Stimulated activated CD4-positive, alpha-beta T cell treated with anti-CD3 and anti-CD28 coated beads, TNF-alpha, amount 100 ng/mL, for 1 hour (primary cell): ENCODE data around the gene MYO3A.

ENCODE experiments used
- DNase-seq, 3 donors: peaks; one replicate each; pipeline ENCODE4 v3.0.0-alpha.2; 2020; ENCODE audit warnings: low read depth in 3 of 3, low spot score in 1 of 3

Gene MYO3A

DNA sequence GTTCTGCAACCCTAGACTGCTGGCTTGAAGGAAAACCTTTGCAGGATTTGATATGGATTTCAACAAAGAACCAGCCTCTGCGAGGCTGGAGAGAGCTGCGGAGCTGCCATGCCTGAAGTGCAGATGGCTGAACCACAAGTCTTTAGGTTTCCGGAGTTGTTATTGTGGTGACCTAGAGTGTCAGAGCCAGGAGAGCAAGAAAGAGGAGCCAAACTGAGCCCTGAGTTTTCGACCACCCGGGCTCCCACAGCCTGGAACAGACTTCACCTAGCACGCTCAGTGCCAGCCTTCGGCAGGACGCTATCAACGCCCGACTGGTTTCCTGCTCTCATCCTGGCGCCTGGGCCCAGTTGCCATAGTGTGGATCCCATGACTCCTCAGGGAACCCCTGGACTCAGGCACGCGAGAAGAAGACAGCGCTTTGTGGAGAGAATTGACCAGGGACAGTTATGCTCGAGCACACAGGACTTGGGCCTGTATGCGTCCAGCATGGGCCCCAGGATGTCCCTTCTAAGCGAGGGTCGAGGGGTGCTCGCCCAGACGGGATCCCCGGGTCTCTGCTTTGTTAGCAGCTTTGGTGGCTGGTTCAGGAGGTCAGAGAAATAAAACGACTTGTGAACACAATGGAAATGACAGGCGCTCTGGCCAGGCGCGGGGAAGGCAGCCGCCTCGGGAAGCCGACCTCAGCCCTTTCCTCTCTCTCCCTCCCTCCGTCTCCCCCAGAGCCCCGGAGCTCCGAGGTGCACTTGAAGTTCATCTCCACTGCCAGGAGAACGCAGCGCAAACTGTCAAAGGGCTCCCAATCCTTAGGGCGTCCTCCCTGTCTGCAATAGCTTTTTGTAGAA lies 280.7 kb downstream of the MYO3A start:
- DNase-seq, result no peak

DNA sequence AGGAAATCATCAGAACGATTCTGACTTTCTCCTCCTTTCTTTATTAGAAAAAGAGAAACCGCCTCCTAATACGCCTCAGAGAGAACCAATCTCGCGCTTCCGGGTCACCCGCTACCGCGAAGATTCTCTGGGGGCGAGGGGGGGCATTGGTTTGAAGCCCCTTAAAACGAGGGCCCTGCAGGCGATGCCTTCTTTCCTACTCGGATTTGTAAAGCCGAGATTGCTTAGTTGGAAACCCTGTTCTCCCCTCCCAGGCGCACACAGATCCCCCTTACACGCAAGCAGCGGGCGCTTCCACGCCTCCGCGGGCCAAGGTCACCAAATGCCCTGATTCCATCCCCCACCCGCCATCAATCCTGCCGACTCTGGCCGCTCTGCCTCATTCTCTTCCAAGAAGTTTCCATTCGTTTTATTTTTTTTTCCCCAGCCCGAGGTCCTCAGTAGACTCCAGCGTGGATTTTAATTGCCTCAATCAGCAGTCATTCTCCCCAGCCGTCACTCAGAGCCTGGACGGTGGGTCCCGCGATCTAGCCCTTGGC lies 281.4 kb downstream of the MYO3A start:
- no peak for DNase-seq

DNA sequence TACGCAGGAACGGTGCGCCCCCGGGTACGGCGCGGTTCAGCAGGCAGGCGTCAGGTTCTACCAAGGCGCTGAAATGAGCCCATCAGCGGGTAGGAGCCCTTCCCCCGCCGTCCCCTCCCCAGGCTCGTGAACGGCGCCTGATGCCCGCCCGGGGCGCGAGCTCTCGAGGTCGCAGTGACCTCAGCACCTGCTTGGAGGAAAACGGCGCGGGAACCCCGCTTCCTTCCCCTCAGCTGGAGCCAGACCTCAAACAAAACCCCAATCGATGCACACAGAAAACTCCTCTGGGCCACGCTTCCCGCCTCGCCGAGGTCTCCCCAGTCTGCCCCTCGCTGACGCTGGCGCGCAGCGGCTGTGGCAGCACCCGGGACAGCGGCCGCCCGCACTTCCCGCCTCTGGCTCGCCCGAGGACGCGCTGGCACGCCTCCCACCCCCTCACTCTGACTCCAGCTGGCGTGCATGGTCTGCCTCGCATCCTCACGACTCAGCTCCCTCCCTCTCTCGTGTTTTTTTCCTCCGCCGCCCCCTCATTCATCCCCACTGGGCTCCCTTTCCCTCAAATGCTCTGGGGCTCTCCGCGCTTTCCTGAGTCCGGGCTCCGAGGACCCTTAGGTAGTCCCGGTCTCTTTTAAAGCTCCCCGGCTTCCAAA lies 282.0 kb downstream of the MYO3A start:
- peak in 1 of 3 donors; percentile 4 for DNase-seq

DNA sequence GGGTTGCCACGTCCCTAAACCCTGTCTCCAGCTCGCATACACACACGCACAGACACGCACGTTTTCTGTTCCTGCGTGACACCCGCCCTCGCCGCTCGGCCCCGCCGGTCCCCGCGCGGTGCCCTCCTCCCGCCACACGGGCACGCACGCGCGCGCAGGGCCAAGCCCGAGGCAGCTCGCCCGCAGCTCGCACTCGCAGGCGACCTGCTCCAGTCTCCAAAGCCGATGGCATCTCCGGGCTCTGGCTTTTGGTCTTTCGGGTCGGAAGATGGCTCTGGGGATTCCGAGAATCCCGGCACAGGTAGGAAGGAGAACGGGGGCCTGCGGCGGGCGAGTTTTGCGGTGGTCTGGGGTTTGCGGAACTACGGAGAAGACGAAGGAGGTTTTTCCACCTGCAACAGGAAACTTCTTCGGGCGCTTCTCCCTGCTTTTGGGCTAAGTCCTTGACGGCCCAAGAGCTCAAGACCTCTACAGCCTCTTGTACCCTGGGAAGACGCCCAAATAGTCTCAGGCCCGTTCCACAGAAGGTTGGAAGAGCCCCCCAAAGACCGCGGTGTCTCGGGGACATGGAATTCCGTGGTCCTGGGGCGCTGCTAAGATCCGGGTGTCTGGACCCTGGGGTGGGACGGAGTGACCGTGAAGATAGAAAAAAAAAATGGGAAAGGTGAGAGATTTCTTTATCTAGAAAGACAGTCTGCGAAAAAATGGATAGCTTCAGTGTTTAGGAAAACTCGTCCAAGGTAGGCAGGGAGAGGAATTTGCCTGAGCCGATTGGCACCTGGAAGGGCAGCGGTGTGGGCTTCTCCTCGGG lies 282.8 kb downstream of the MYO3A start, which contains the start of gene GAD2:
GAD2 (plus strand) TSS at position 190 of the 811 bp plus-strand sequence; CDS start at position 226, 36 bp downstream.
- no peak for DNase-seq

DNA sequence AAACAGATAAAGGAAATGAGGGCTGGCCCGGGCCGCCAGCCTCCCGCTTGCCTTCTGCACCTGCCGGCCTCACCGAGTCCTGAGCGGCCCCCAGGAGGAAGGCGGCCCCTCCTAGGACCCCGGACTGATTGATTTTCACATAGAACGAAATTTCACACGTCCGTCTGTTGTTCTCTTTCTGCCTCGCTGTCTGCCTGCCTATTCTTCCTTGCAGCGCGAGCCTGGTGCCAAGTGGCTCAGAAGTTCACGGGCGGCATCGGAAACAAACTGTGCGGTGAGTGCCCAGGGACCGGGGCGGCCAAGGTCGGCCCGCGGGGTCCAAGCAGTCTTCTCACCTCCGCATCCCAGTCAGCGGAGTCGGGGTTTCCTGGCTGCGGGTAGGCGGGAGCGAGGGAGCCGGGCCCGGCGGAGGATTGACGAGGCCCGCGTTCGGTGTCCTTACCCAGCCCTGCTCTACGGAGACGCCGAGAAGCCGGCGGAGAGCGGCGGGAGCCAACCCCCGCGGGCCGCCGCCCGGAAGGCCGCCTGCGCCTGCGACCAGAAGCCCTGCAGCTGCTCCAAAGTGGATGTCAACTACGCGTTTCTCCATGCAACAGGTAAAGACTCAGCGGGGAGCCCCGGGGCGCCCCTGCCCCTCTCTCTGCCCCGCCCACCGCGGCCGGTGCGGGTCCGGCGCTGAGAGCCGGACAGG lies 283.5 kb downstream of the MYO3A start:
- DNase-seq, result no peak

DNA sequence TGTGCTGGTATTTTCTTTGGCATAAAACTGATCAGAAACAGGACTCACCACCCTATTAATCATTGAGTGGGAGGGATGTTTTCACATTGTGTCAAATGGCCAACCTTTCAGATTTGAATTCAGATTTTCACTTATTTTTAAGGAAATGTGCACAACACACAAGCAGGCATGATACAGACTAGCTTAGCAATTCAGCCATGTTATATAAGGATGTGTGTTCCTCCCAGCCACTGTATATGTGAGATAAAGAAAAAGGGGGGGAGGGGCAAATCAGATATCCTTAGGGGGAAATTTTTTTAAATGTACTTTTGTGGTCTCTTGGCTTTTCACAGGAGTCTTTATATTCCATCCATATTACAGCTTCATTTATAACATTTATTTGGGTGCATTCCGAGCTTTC lies 285.6 kb downstream of the MYO3A start:
- DNase-seq, result no peak

DNA sequence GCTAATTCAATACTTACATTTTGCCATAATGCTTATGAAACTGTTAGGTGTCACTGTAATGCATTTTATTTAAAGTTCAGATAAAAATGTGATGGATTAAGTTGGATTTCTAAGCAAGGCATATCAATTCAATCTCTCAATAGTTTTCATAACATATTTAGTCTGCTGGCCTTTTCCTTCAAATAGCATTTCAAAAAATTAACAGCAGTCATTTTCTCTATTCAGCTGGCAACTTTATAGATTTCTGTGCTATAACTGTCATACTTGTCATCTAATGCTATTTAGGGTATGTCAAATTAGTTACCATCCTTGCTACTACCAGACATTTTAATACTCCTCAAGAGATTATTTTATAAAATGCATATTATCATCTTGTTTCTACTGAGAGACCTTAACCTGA lies 286.9 kb downstream of the MYO3A start:
- DNase-seq, result no peak

DNA sequence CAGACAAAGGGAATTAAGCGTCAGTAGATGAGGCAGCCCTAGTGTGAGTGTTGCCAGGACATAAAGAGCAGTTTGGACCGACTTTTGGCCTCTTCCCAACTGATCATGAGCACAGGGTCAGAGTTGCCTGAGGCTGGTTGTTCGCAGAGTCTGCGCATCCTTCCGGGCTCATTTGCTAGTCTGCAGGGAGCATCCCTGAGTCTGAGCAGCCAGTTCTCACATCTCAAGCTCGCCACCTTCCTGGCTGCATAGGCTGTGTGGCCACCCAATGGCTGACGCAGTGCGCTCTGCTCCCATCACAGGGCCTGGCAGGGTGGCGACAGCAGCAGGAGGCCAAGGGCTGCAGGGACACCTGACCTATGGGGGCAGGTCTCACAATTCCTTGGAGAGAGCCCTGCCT lies 287.5 kb downstream of the MYO3A start:
- DNase-seq, result no peak

DNA sequence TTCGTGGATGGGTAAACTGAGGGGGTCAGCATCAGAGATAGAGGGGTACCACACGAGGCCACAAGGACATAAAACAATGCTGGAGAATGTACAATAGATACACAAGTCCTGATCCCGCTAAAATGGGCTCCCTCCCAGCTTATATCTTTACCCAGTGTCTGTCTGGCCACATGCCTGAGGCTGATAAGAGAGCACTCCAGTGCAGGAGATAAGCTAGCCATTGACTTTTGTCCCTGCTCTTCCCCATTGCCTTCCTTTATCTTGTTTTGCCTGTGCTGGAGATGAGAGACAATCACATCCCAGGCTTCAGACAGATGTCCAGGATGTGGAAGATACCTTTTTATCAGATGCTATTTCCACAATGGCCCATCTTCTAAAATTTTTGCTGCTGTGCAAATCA lies 288.5 kb downstream of the MYO3A start:
- DNase-seq, result no peak

DNA sequence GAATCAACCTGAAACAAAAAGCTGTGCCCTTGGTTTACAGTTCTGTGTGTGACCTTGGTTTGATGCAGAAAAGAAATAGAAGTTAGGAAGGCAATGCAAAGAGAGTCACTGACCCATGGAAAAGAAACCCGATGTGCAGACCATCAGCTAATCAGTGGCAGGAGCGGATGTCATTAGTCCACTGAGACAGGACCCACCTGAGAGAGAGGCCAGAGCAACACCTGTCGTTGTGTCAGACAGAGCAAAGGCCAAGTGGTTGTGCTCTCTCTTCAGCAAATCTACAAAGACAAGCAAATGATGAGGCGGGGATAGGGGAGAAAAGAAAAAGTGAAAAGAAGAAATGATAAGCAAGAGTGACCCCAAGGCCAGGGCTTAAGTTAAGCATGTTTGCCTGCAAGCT lies 291.3 kb downstream of the MYO3A start:
- DNase-seq, result no peak

DNA sequence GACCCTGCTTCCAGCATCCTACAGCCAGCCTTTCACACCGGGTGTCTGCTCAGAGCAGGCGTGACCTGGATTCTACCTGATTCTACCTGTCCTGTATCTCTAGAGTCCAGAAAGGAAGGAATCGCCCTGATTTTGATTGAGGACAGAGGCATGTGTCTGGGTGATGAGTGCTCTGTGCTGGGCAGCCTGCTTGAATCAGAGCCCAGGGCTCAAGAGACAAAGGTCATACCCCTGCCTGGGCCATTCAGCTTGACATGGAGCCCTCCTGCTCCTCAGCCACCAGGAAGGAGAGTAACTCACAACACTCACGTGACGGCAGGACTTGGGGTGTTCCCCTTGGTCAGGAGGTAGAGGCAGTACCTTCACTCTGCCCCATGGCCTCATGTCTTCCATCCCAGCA lies 293.8 kb downstream of the MYO3A start:
- DNase-seq, result no peak

DNA sequence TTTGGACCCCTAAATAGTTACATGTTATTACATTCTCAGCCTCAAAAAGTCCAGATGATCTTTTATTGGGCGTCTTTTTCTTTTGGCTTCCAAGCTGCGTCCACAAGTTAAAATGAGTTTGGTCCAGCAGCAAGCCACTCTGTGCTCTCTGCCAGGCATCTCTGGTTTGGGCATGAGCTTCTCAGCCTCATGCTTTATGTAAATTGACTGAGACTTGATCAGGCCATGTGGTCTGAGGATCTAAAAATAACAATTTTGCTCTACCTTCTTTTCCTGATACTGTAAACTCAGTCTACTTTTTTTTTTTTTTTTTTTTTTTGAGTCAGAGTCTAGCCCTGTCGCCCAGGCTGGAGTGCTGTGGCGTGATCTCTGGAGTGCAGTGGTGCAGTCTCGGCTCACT lies 298.1 kb downstream of the MYO3A start:
- DNase-seq, result no peak

DNA sequence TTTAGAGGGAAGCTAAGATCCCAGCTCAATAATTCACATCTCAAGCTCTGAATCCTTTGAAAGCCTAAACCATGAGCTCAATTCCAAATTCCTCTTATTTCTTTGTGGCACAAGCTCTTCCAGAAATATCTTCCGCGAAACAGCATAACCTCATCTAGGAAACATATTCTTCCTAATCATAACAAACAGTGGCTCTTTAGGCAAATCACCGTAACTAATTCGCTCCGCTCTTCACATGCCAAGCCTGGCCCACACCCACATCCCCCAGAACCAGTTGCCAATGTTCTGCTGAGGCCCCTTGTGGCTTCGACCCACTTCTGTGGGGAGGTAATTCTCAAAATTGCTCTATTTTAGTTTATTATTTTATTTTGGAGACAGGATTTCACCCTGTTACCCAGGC lies 301.7 kb downstream of the MYO3A start:
- DNase-seq, result no peak

DNA sequence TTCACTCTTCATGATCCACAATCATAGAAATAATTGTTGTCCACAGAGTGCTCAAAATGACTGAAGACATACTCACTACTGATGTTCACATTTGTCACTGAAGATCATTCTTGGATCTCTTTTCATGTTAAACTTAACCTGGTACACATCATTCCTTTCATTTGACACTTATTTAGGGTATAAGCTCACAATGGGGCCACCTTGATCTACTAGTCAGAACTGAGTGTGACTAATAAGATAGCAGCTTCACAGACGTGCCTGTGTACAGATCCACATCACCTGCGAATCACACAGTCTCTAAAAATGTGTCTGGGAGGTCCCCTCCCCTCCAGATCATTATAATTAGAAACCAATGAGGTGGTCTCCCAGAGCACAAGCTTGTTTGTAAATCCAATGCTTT lies 304.3 kb downstream of the MYO3A start:
- no peak for DNase-seq

DNA sequence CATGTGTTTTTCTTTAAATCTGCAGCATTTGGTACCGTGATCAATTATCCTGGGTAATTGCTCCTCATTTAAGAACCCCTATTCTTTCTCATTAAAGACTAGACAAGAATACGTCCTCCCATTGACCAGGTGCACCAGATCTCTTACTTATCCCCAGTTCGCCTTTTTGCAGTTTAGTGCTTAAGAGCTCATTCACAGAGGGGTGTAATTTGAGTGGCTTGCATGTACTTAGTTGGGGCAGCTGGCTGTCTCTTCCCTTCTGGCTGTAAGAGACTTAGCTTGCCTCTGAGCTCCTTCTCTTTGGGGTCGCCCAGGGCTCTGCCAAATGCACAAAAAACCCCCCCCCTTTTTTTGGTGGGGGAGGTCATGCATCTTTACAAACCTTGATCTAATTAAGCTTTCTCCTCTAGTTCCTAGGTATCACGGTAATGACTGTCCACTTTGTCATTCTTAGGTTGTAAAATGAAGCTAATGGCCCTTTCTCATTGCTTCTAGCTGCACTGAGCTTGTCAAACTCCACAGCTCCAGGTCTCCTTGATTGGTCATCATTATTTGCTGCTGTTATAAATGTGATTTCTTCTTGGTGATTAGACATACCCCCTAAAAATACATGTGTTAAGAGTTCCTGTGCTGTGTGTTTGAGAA lies 308.8 kb downstream of the MYO3A start:
- DNase-seq, result no peak

DNA sequence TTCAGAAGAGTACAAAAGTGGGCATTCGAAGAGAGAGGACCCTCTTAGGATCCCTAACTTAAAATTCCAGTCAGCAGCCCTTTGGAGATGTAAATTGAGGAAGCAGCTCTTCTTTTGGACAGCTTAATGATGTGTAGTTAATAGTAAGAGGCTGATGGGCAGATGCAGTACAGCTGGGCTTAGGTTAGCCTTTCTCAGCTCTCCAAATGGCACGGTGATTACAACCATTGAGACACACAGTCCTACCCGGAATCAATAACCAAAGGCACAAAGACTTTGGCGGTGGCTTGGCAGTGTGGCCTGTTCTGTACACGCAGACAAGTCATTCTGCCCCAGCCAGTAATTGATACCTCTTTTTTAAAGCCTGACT lies 309.3 kb downstream of the MYO3A start:
- no peak for DNase-seq

DNA sequence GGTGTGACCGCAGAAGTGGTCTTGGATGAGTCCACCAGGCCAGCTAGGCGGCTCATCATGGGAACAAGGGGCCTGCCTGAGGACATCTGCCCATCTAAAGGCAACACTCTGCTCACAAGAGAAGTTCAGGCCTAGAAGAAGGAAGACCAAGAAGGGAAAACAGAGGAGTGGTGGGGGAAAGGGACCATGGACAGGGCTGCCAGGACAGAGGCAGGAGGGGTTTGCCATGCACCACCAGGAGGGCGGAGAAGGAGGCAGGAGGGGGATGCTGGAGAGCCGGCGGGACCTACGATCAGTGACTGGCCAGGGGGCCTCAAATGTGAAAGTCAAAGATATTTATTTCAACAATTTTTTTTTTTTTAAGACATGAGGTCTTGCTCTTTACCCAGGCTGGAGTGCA lies 315.7 kb downstream of the MYO3A start:
- no peak for DNase-seq

DNA sequence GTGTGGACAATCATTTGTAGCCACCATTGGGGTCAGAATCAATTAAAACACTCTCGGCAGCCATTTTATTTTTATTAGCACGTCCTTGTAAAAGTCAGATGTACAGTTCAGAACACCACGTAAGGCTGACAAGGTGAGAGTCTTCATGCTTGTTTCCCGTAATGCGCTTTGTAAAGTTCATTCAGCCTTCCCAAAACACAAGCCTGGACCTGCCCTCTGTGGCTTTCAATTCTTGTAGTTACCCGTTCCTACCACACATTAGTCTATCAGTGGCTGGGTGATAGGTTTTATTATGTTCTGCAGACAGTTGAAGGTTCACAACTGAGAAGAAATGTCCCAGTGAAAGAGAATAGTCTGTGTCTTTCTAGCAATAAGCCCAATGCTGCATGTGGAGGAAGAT lies 317.9 kb downstream of the MYO3A start:
- DNase-seq, result no peak

DNA sequence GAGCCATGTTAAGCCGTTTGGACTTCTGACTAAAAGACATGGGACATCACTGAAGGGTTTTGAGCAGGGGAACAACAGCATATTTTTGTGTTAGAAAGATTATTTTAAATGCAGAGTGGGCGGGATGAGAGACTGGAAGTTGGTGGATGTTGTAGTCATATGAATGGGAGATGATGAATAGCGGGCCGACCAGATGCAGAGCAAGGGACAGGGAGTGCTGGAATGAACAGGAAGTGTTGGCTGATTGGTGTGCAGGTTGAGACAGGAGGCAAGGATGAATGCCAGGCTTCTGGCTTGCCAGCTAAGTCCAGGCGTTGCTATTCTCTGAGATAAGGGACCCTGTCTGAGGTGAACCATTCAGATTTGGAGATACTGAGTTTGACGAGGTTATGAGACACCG lies 320.6 kb downstream of the MYO3A start:
- no peak for DNase-seq

DNA sequence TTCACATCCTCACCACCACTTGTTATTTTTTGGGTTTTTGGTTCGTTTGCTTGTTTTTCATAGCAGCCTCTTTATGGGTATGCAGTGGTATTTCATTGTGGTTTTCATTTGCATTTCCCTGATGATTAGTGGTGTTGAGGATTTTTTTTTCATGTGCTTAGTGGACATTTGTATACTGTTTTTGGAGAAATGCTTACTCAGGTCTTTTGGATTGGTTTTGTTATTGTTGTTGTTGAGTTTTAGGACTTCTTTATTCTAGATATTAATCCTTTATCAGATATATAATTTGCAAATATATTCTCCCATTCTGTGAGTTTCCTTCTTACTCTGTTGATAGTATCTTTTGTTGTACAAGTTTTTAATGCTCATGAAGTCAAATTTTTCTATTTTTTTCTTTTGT lies 325.3 kb downstream of the MYO3A start:
- no peak for DNase-seq
